ENCODE measurements around the gene NMNAT3. TPM values are rescaled to one million over a fixed set of nuclear protein-coding genes. Genes with fewer than 3 reads are reported as not detected.

Gene NMNAT3
- total RNA-seq, 1 experiment from 2014 or later: 0.85 TPM

GRCh38 chr3:139653582-139653981 lies 24.2 kb downstream of the NMNAT3 start:
- no peak for DNase-seq (ENCODE audit: low read depth, low spot score)
- in situ Hi-C loops (cut with HindIII; ENCODE audit: low pct_unique_long_range_greater_than_20kb, low sequenced_read_pairs): no loop called here

GRCh38 chr3:139652561-139652960 lies 25.2 kb downstream of the NMNAT3 start:
- in situ Hi-C loops (cut with HindIII; ENCODE audit: low pct_unique_long_range_greater_than_20kb, low sequenced_read_pairs): no loop called here
- DNase-seq (ENCODE audit: low read depth, low spot score): no peak

DNA sequence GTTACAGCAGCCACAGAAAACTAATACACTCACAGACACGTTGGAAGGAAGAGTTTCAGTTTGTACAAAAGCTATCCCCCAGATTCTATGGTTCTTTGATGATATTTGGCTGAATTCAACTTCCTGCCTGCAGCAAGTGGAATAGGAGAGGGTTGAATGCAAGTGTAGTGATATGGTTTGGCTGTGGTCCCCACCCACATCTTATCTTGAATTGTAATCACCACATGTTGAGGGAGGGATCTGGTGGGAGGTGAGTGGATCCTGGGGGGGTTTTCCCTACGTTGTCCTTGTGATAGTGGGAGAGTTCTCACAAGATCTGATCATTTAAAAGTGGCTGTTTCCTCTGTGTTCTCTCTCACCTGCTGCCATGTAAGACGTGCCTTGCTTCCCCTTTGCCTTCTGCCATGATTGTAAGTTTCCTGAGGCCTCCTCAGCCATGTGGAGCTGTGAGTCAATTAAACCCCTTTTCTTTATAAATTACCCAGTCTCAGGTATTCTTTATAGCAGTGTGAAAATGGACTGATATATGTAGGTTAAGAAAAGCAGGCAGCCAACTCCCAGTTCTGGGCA lies 29.8 kb downstream of the NMNAT3 start:
- in situ Hi-C loops (cut with HindIII; ENCODE audit: low pct_unique_long_range_greater_than_20kb, low sequenced_read_pairs): no loop called here
- no peak for DNase-seq (ENCODE audit: low read depth, low spot score)

GRCh38 chr3:139646512-139646911 lies 31.3 kb downstream of the NMNAT3 start:
- DNase-seq (ENCODE audit: low read depth, low spot score): no peak
- in situ Hi-C loops (cut with HindIII; ENCODE audit: low pct_unique_long_range_greater_than_20kb, low sequenced_read_pairs): no loop called here

DNA sequence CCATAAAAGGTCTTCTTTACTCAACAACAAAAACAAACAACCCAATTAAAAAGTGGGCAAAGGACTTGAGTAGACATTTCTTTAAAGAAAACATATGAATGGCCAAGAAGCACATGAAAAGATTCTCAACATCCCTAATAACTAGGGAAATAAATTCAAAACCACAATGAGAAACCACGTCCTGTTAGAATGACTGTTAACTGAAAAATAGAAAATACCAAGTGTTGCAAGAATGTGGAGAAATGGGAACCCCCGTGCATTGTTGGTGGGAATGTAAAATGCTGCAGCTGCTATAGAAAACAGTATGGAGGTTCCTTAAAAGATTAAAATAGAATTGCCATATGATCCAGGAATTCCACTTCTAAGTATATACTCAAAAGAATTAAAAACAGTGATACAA lies 34.8 kb downstream of the NMNAT3 start:
- DNase-seq (ENCODE audit: low read depth, low spot score): no peak
- in situ Hi-C loops (cut with HindIII; ENCODE audit: low pct_unique_long_range_greater_than_20kb, low sequenced_read_pairs): no loop called here

DNA sequence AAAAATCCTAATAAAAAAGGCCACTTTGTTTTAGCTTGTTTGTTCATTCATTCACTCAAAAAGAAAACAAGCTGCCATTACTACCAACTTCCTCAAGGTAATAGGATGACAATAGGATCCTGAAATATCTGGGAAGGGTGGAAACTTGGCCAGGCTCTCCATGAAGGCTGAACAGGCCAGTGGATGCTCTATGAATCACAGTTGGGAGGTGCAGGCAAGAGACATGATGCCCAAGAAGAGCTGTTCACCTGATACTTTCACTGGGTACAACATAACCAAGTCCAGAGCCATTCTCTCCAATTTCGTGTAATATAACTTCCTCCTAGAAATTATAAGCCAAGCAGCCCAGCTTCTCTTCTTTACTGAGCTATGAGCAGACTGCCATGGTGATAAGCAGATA lies 37.3 kb downstream of the NMNAT3 start:
- in situ Hi-C loops (cut with HindIII; ENCODE audit: low pct_unique_long_range_greater_than_20kb, low sequenced_read_pairs): no loop called here

GRCh38 chr3:139639662-139640061 lies 38.1 kb downstream of the NMNAT3 start:
- DNase-seq (ENCODE audit: low read depth, low spot score): no peak
- in situ Hi-C loops (cut with HindIII; ENCODE audit: low pct_unique_long_range_greater_than_20kb, low sequenced_read_pairs): no loop called here

More for the DNA sequence above, 37.3 kb downstream of the NMNAT3 start:
- no peak for DNase-seq (ENCODE audit: low read depth, low spot score)

GRCh38 chr3:139638518-139638917 lies 39.3 kb downstream of the NMNAT3 start:
- DNase-seq (ENCODE audit: low read depth, low spot score): no peak
- in situ Hi-C loops (cut with HindIII; ENCODE audit: low pct_unique_long_range_greater_than_20kb, low sequenced_read_pairs): no loop called here

DNA sequence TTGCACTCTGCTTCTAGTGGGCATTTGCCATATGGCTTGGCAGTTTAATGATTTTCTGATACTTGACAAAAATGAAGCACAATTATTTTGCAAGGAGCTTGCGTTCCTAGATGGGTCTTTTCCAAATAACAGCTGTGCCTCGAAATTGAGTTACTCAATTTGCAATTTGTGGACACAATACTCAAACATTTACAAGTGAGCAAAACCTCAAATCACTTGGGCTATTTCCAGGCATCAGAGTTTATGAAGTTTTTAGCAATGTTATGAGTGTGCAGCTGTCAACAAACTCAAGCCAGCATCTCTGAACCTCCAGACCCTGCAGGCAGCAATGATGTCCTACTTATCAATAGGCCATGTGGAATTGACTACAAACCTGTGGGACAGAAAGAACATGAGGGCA lies 41.3 kb downstream of the NMNAT3 start:
- no peak for DNase-seq (ENCODE audit: low read depth, low spot score)
- in situ Hi-C loops (cut with HindIII; ENCODE audit: low pct_unique_long_range_greater_than_20kb, low sequenced_read_pairs): no loop called here

GRCh38 chr3:139634111-139634635 lies 43.6 kb downstream of the NMNAT3 start:
- no peak for DNase-seq (ENCODE audit: low read depth, low spot score)
- in situ Hi-C loops (cut with HindIII; ENCODE audit: low pct_unique_long_range_greater_than_20kb, low sequenced_read_pairs): no loop called here

GRCh38 chr3:139633511-139633910 lies 44.3 kb downstream of the NMNAT3 start:
- DNase-seq (ENCODE audit: low read depth, low spot score): no peak
- in situ Hi-C loops (cut with HindIII; ENCODE audit: low pct_unique_long_range_greater_than_20kb, low sequenced_read_pairs): no loop called here

DNA sequence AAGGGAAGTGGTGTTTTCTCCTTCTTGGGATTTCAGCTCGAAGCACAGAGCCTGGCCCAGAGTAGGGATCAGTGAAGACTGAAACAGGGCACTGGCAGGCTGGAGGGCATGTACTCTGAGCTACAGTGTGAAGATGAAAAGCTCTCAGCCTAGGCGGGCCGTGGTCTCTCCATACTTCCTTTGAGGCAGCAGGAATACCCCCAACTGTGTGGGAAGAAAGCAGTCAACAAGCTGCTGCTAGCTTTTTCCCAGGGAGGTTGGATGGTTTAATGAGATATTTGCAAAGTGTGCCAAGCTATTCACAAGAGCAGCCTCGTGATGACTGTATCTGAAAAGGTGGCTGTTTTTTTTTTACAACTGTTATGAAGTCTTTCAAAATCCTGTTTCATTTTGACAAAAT lies 47.2 kb downstream of the NMNAT3 start:
- in situ Hi-C loops (cut with HindIII; ENCODE audit: low pct_unique_long_range_greater_than_20kb, low sequenced_read_pairs): no loop called here

DNA sequence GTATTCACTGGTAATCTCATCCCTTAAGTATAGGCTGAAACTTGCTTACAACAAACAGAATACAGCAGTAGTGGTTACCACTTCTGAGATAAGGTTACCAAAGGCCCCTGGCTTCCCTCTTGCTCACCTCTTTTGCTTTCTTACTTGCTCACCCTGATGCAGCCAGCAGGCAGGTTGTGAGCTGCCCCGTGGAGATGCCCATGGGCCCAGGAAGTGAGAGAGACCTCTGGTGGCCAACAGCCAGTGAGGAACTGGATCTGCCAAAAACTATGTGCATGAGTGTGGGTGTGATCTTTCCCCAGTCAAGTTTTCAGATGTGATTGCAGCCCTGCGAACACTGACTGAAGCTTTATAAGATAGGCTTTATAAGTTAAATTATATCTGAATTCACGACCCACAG lies 48.7 kb downstream of the NMNAT3 start:
- DNase-seq (ENCODE audit: low read depth, low spot score): peak; percentile 63
- in situ Hi-C loops (cut with HindIII; ENCODE audit: low pct_unique_long_range_greater_than_20kb, low sequenced_read_pairs): no loop called here

More for the DNA sequence above, 47.2 kb downstream of the NMNAT3 start:
- DNase-seq (ENCODE audit: low read depth, low spot score): no peak

GRCh38 chr3:139627759-139628158 lies 50.0 kb downstream of the NMNAT3 start:
- no peak for DNase-seq (ENCODE audit: low read depth, low spot score)
- in situ Hi-C loops (cut with HindIII; ENCODE audit: low pct_unique_long_range_greater_than_20kb, low sequenced_read_pairs): no loop called here

GRCh38 chr3:139620438-139620837 lies 57.3 kb downstream of the NMNAT3 start:
- no peak for DNase-seq (ENCODE audit: low read depth, low spot score)
- in situ Hi-C loops (cut with HindIII; ENCODE audit: low pct_unique_long_range_greater_than_20kb, low sequenced_read_pairs): no loop called here

DNA sequence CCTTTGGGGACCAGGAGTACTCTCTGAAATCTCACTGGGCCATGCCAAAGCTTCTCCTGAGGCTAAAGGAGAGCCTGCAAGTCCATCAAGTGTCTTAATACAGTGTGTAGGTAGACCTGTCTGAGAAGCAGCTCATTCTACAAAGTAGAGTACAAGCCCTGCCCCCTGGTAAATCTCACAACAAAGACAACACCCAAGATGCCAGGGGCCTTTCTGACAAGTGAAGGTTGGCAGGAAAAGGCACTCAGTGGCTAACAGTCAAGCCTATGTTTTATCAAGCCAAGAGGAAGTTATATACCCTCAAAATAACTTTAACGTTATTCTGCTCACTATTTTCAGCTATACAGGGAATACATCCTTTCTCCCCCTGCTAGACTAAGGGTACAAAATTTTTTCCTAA lies 58.3 kb downstream of the NMNAT3 start:
- in situ Hi-C loops (cut with HindIII; ENCODE audit: low pct_unique_long_range_greater_than_20kb, low sequenced_read_pairs): no loop called here
- DNase-seq (ENCODE audit: low read depth, low spot score): no peak

DNA sequence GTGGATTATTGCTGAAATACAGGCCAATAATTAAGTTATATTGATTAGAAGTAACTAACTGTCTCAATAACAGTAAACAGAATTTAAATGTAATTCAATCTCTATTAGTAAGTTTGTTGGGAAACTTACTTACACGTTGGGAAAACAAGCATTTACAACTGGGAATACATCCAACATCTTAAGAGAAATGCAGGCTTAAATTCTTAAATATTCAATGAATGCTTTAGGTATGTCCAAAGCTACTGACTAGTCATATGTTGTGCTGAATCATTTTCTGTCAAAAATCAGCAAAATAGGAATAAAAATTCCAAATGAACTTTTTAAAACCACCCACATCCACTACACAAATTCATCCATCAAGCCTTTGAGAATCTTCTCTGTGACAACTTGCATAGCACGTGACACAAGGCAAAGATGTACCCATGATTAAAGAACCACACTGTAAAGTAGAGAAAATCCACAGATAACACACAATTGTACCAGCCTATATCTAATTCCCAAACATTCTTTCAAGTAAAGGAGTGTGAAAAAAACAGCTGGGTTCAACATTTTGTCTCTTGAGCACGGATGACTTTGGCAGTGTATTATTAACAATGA lies 60.0 kb downstream of the NMNAT3 start:
- no peak for DNase-seq (ENCODE audit: low read depth, low spot score)
- in situ Hi-C loops (cut with HindIII; ENCODE audit: low pct_unique_long_range_greater_than_20kb, low sequenced_read_pairs): no loop called here

GRCh38 chr3:139611528-139611927 lies 66.2 kb downstream of the NMNAT3 start:
- DNase-seq (ENCODE audit: low read depth, low spot score): no peak
- in situ Hi-C loops (cut with HindIII; ENCODE audit: low pct_unique_long_range_greater_than_20kb, low sequenced_read_pairs): no loop called here

DNA sequence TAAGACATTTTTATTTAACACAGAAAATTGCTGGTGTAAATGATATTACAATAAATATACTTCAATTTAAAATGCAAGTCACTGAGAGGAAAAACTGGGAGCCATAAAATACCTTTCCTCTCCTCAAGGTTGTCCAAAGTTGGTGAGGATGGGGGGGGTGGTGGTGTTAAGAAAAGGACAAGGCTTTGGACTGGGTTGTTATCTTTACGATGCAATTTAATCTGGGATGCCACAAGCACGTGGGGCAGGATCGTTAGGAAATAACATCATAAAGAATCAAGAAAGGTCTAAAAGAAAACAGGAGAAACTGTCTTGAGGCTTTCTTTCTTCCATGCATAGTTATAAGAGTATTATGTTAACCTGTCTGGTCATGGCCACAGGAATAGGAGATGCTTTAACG lies 66.9 kb downstream of the NMNAT3 start:
- DNase-seq (ENCODE audit: low read depth, low spot score): no peak
- in situ Hi-C loops (cut with HindIII; ENCODE audit: low pct_unique_long_range_greater_than_20kb, low sequenced_read_pairs): no loop called here

Data from SK-MEL-5 (cell line).